HG03095 (cell line): ENCODE measurements around the gene GAL3ST2.
"Not testable (repeated sequence)": the region's sequence is repeated elsewhere in the genome, so short reads cannot be mapped to it uniquely, and the experiment has no call there.

Experiments
- ATAC-seq: cut with Tn5 transposase; IDR thresholded peaks from one replicate; pipeline ENCODE4 v1.9.1; 2021; ENCODE audit warnings: moderate library complexity; ENCODE audit not compliant: unreplicated experiment

The GAL3ST2 gene

GRCh38 chr2:241746084-241746483, 30.5 kb upstream of the GAL3ST2 start:
- no peak for ATAC-seq

DNA sequence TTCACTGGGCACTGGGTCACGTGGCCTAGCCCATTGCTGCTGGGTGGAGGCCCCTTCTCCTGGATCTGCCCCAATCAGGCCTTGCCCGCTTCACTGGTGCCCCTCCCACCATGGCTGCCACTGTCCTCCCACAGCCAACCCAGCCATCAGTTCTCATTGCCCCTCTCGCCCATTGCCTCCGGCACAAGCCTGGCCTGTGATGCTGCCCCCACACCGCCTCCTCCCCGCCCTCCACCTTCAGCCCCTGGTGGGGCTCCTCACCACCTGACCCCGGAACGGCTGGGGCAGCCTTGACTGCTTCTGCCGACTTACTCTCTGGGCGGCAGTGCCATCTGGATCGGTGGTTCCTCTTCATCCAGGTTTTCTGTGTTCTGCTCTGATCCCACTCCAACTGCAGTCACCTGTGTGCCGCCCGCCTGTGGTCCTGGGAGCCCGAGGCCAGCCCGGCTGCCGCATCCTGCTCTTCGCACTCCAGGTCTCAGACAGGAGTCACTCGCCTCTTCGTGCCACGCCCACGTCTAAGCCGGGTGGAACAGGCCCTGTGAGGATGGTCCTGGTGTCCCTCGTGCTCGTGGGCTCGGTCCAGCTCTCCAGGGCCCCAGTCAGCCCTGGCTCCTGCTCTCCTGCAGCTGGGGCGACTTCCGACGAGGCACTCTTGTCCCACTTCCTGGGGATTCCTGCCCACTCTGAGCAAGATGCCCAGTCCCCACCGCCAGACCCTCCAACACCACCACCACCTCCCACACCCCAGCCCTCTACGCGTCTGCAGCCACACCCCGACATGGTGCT, 28.0 kb upstream of the GAL3ST2 start:
- no peak for ATAC-seq

DNA sequence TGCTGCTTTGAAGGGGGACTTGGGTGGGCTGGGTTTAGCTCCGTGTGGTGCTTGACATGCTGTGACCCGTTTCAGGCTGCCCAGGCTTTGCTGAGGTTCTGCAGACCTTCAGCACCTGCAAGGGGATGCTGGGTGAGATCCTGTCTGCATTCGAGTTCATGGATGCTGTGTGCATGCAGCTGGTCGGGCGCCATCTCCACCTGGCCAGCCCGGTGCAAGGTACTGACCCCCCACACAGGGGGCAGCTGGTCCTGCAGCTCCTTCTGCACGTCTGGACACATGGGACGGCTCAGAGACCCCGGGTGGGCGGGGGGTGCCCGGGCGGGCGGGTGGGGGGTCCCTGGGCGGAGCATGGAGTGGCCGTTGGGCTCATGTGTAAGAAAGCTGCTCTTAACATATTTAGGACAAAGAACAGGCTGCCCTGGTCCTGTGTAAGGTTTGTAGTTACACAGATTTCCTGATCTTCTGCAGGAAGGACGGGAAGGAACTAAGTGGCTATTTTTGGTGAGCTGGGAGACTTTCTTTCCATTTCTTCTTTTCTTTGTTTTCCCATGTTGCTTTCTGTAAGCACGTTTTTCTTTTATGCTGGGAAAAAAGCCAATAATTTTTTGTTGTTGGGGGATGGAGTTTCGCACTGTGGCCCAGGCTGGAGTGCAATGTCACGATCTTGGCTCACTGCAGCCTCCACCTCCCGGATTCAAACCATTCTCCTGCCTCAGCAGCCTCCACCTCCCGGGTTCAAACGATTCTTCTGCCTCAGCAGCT, 26.4 kb upstream of the GAL3ST2 start:
- ATAC-seq, result no peak

DNA sequence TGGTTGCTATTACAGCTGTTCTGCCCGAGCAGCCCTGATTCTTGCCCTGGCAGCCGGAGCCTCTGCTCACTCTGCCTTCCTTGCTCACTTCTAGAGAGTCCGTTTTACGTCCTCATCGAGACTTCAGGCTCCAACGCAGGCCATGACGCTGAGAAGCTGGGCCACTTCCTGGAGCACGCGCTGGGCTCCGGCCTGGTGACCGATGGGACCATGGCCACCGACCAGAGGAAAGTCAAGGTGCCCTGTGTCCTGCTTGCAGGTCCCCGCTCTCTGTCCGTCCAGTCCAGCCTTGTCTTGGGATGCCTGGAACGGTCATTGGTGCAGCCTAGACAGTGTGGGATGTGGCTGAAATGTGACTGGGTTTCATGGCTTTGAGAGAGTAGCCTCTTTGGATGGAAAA, 25.5 kb upstream of the GAL3ST2 start:
- ATAC-seq, result no peak

- no peak for ATAC-seq
These were observed 24.8 kb upstream of the GAL3ST2 start for GRCh38 chr2:241751776-241752175.

GRCh38 chr2:241752253-241752652, 24.4 kb upstream of the GAL3ST2 start:
- no peak for ATAC-seq

- no peak for ATAC-seq
These were observed 23.8 kb upstream of the GAL3ST2 start for GRCh38 chr2:241752689-241753276.

DNA sequence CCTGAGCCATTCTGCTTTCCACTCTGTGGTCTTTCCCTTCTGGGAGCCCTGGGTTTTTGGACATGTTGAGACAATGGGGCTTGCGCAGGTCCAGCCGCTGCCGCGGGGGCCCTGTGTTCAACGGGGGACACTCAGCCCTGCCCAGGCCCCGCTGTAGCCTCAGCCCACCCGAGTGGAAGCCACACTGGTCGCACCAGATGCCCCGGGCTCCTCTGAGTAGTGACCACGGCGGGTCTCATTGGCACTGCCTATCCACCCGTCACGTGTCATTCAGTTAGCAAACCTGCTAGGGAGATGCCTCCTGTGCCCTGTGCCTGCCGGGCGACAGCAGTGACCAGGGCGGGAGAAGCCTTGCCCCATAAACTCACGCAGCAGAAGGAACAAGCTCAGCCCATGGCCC, 23.1 kb upstream of the GAL3ST2 start:
- ATAC-seq, result no peak

GRCh38 chr2:241754042-241754441, 22.6 kb upstream of the GAL3ST2 start:
- no peak for ATAC-seq

DNA sequence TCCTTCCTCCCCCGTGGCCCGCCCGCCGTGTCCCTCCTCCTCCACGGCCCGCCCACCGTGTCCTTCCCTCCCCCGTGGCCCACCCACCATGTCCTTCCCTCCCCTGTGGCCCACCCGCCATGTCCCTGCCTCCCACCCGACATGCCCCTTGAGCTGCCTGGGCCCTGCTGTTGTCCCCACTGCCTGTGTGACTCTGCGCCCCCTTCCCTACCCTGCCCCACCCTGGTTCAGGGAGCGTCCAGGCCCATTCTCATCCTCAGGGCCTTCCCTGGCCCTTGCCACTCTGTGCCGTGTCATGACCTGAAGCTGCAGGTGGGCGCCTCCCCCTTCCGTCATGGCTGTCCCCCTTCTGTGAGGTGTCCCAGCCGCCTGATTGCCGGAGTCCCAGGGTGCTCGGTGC, 21.5 kb upstream of the GAL3ST2 start:
- no peak for ATAC-seq

GRCh38 chr2:241755777-241756176, 20.8 kb upstream of the GAL3ST2 start:
- no peak for ATAC-seq

- no peak for ATAC-seq
These were observed 17.4 kb upstream of the GAL3ST2 start for GRCh38 chr2:241759067-241759807.

DNA sequence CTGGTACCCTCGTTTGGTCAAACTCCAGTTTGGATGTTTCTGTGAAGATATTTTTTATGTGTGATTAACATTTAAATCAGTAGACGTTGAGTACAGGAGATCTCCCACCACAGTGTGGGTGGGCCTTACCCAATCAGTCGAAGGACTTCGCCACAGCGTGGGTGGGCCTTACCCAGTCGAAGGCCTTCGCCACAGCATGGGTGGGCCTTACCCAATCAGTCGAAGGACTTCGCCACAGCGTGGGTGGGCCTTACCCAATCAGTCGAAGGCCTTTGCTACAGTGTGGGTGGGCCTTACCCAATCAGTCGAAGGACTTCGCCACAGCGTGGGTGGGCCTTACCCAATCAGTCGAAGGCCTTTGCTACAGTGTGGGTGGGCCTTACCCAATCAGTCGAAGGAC, 16.7 kb upstream of the GAL3ST2 start:
- ATAC-seq, result not testable (repeated sequence)

- no peak for ATAC-seq
These were observed 16.3 kb upstream of the GAL3ST2 start for GRCh38 chr2:241760301-241760771.

- no peak for ATAC-seq
These were observed 14.2 kb upstream of the GAL3ST2 start for GRCh38 chr2:241762321-241762932.

DNA sequence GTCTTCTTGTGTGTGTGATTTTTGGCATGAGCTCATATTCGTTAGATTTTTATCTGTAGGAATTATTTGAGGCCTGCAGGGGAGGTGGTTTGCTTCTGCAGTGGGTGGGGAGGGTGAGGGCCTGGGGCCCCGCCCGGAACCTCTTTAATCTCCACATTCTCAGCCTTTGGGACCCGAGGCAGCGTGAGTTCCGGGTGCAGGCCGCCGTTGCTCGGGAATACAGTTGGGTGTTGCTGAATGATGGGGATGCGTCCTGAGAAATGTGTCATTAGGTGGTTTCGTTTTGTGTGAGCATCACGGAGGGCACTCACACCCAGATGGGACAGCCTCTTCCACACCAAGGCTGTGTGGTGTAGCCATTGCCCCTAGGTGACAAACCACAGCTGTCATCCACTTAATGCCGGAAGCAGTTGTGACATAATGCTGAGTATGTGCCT, 13.7 kb upstream of the GAL3ST2 start:
- ATAC-seq, result no peak

DNA sequence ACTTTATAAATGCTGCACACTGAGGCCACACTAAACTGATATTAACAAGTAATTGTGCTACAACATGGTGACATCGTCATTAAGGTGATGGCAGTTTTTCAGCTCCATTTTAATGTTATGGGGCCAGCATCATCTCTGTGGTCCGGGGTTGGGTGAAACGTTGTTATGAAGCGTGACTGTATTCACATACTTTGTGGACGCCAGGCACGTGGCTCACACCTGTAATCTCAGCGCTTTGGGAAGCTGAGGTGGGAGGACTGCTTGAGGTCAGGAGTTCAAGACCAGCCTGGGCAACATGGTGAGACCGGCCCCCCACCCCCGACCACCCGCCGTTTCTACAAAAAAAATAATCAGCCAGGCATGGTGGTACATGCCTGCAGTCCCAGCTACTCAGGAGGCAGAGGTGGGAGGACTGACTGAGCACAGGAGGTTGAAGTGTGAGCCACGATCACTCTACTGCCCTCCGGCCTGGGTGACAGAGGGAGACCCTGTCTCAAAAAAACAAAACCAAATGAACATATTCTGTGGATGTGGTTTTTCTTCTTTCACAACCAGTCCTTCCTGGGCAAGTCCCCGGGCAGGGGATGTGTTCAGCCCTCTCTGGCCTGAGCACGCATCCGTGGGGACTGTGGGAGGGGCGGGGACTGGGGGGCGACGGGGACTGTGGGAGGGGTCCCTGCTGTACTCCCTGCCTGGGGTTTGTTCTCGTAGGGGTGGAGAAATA, 12.9 kb upstream of the GAL3ST2 start:
- no peak for ATAC-seq

DNA sequence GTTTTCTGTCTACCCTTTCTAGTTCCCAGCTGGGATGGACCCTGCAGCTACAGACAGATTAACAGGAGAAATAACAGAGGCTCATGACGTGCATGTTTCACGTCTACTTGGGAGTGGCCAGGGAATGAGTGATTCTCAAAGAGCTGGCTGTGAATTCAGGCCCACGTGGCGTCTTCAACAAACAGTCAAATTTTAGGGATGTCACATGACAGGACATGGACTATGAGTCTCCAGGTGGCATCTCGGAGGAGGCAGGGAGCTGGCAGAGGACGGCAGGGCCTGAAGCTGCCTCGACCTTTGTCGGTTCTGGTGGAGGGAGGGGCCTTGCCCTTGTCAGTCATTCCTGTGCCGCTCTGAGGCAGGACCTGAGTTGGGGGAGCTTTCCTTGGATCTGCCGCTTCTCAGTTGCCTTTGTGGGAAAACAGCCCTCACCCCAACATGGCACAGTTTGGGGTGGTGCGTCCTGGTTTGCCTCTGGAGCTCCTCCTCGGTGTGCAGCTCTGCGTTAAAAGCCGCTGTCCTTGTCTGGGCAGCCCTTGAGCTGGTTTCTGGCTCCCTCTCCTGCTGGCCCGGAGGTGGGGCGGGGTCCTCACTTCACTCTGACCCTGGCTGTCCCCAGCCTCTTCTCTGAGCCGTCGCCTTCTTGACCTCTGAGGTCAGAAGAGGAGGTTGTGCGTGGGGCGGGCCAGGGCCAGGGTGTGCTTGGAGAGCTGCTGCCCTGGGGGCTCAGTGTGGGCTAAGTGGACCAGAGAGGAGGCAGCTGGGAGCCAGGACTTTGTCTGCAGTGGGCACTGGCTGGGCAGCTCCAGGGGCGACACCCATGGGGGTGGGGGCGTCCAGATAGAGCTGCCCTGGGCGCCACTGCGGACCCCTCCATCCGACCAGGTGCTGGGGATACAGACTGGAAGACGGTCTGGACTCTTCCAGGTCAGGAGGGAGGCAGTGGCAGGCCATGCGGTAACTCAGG, 12.1 kb upstream of the GAL3ST2 start:
- no peak for ATAC-seq
